ENCODE results near the gene DMBX1.

DMBX1 gene

GRCh38 chr1:46506470-46507219 is 17.0 kb downstream of the DMBX1 start:
- DNase-seq: no peak

GRCh38 chr1:46508757-46509156 is 19.1 kb downstream of the DMBX1 start:
- no peak for DNase-seq

GRCh38 chr1:46510341-46510997 is 20.8 kb downstream of the DMBX1 start:
- no peak for DNase-seq

GRCh38 chr1:46510998-46511365 is 21.3 kb downstream of the DMBX1 start:
- no peak for DNase-seq

GRCh38 chr1:46512135-46512791 is 22.6 kb downstream of the DMBX1 start:
- no peak for DNase-seq

- DNase-seq: no peak
These were observed 23.2 kb downstream of the DMBX1 start for GRCh38 chr1:46512792-46513190.

GRCh38 chr1:46513536-46513935 is 23.9 kb downstream of the DMBX1 start:
- no peak for DNase-seq

GRCh38 chr1:46515576-46515975 is 25.9 kb downstream of the DMBX1 start:
- no peak for DNase-seq

- no peak for DNase-seq
These were observed 26.7 kb downstream of the DMBX1 start for GRCh38 chr1:46516200-46516950.

GRCh38 chr1:46517010-46517600 is 27.5 kb downstream of the DMBX1 start:
- DNase-seq: peak; percentile 72

- no peak for DNase-seq
These were observed 28.4 kb downstream of the DMBX1 start for GRCh38 chr1:46517932-46518498.

- DNase-seq: no peak
These were observed 29.6 kb downstream of the DMBX1 start for GRCh38 chr1:46519209-46519608.

- no peak for DNase-seq
These were observed 30.7 kb downstream of the DMBX1 start for GRCh38 chr1:46520063-46520911.

- no peak for DNase-seq
These were observed 31.8 kb downstream of the DMBX1 start for GRCh38 chr1:46521414-46521813.

GRCh38 chr1:46522184-46522968 is 32.7 kb downstream of the DMBX1 start:
- no peak for DNase-seq

GRCh38 chr1:46522969-46523320 is 33.3 kb downstream of the DMBX1 start:
- DNase-seq: no peak

GRCh38 chr1:46523496-46524353 is 34.1 kb downstream of the DMBX1 start:
- DNase-seq: no peak

- no peak for DNase-seq
These were observed 35.2 kb downstream of the DMBX1 start for GRCh38 chr1:46524843-46525242.

GRCh38 chr1:46525253-46525983 is 35.8 kb downstream of the DMBX1 start:
- no peak for DNase-seq
